Right atrium auricular region (tissue), 2 donors: Measurements from ENCODE around the gene MRPS25. TPM values are rescaled to one million over a fixed set of nuclear protein-coding genes. Genes with fewer than 3 reads are reported as not detected.

Source experiments
- DNase-seq: peaks from one replicate; pipeline ENCODE4 v3.0.0-alpha.2; 2019; ENCODE audit warnings: low spot score
- H3K27ac ChIP-seq, 2 donors: fragments of 200-600 bp; sonication (generic); 1 replicate in 1 of 2; 2 replicates in 1 of 2; pipeline ENCODE4 v1.5.1; 2016 to 2019
- H3K27me3 ChIP-seq, 2 donors: fragments of 200-600 bp; sonication (generic); one replicate each; pipeline versions ENCODE4 v1.5.1 to v1.6.0; 2017 to 2019
- H3K36me3 ChIP-seq: fragments of 200-600 bp; sonication (generic); one replicate; pipeline ENCODE4 v1.5.1; 2016
- H3K4me1 ChIP-seq, 2 donors: fragments of 200-600 bp; sonication (generic); one replicate each; pipeline versions ENCODE4 v1.5.1 to v1.6.0; 2017 to 2019
- H3K4me3 ChIP-seq, 2 donors: fragments of 200-600 bp; sonication (generic); 1 replicate in 1 of 2; 2 replicates in 1 of 2; pipeline ENCODE4 v1.5.1; 2017 to 2019; ENCODE audit warnings: mild to moderate bottlenecking in 1 of 2, moderate library complexity in 1 of 2
- H3K9me3 ChIP-seq, 2 donors: fragments of 200-600 bp; sonication (generic); one replicate each; pipeline ENCODE4 v1.5.1; 2019
- CTCF ChIP-seq, 2 donors: fragments of 200-600 bp; sonication (generic); IDR thresholded peaks; one replicate each; pipeline ENCODE4 v1.5.1; 2019; ENCODE audit warnings: antibody characterized with exemption in 2 of 2
- total RNA-seq, 2 donors: library from RNA; depleted of rRNA; stranded (reverse); fragments of >200 nt; gene quantifications; one replicate each; pipeline ENCODE4 v1.1.0, GENCODE V29; 2016

Gene MRPS25
- total RNA-seq, 2 donors from 2014 or later, result 29.2 to 121 TPM

DNA sequence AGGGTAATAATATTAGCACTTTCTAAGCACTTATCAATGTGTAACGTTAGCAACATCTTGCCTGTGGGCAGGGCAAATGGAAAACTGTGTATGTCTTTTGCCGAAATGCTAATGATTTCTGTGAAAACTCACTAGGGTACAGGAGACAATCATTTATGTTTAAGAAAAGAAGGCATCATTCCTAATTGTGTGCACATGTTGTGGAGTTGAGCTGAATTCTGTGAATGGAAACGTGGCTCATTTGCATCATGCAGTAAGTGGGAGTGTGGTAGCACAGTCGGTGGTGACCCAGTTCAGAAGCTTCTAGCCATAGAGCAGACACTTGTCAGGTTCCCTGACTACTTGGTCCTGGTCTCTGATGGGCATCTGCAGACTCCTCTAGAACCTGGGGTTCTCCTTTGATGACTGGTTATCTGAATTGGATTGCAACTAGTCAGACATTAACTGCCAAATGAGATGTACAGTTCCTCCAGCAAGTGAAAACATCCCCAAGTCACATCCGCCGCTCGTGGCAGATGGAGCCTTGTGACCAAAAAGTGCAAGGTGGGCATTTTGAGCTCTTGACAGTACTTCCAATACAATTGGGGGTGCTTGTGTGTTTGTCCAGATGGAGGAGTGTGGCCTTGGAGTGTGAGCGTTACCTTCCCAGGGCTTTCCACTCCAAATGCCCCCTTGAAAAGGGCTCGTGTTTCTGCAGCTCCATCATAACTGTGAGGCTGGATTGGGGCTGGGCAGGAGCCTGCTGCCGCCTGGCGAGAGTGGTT is 21.5 kb downstream of the MRPS25 start:
- H3K4me1 ChIP-seq, result peaks cover 0 to 13% of the 10 kb centered on the region in 2 donors
- H3K27ac ChIP-seq, result no peak overlapping the region
- no peak overlapping the region for H3K4me3 ChIP-seq
- no peak for DNase-seq
- TF ChIP-seq CTCF (IDR thresholded peaks at IDR 0.05), result no peak
- H3K36me3 ChIP-seq, result peaks cover 79% of the 10 kb centered on the region
- no peaks in the 10 kb centered on the region for H3K9me3 ChIP-seq
- H3K27me3 ChIP-seq, result no peaks in the 10 kb centered on the region

GRCh38 chr3:15042936-15043335 is 22.2 kb downstream of the MRPS25 start:
- no peak overlapping the region for H3K4me3 ChIP-seq
- no peak for TF ChIP-seq CTCF (IDR thresholded peaks at IDR 0.05)
- H3K9me3 ChIP-seq, result no peaks in the 10 kb centered on the region
- no peak for DNase-seq
- H3K36me3 ChIP-seq, result peaks cover 79% of the 10 kb centered on the region
- H3K4me1 ChIP-seq, result peaks cover 0 to 13% of the 10 kb centered on the region in 2 donors
- no peaks in the 10 kb centered on the region for H3K27me3 ChIP-seq
- no peak overlapping the region for H3K27ac ChIP-seq

- no peak overlapping the region for H3K27ac ChIP-seq
- H3K4me1 ChIP-seq, result peaks cover 0 to 13% of the 10 kb centered on the region in 2 donors
- TF ChIP-seq CTCF (IDR thresholded peaks at IDR 0.05), result no peak
- peaks cover 78% of the 10 kb centered on the region for H3K36me3 ChIP-seq
- no peaks in the 10 kb centered on the region for H3K27me3 ChIP-seq
- no peak overlapping the region for H3K4me3 ChIP-seq
- no peak for DNase-seq
- no peaks in the 10 kb centered on the region for H3K9me3 ChIP-seq
Observed at GRCh38 chr3:15041950-15042349, 23.2 kb downstream of the MRPS25 start.

GRCh38 chr3:15040844-15041243 is 24.3 kb downstream of the MRPS25 start:
- Histone ChIP-seq H3K27ac (no peak overlapping the region), H3K4me3 (no peak overlapping the region), H3K27me3 (no peaks in the 10 kb centered on the region), H3K4me1 (peaks cover 0 to 13% of the 10 kb centered on the region in 2 donors), H3K9me3 (no peaks in the 10 kb centered on the region), H3K36me3 (peaks cover 67% of the 10 kb centered on the region)
- no peak for DNase-seq
- no peak for TF ChIP-seq CTCF (IDR thresholded peaks at IDR 0.05)

- Histone ChIP-seq H3K4me3 (no peak overlapping the region), H3K9me3 (no peaks in the 10 kb centered on the region), H3K27me3 (no peaks in the 10 kb centered on the region), H3K4me1 (peaks cover 0 to 13% of the 10 kb centered on the region in 2 donors), H3K36me3 (peaks cover 65% of the 10 kb centered on the region), H3K27ac (no peak overlapping the region)
- DNase-seq, result no peak
- no peak for TF ChIP-seq CTCF (IDR thresholded peaks at IDR 0.05)
Observed at GRCh38 chr3:15038306-15038705, 26.8 kb downstream of the MRPS25 start.

GRCh38 chr3:15033103-15033502 is 32.0 kb downstream of the MRPS25 start:
- Histone ChIP-seq H3K27ac (no peak overlapping the region), H3K36me3 (peaks cover 82% of the 10 kb centered on the region), H3K4me1 (no peaks in the 10 kb centered on the region), H3K27me3 (no peaks in the 10 kb centered on the region), H3K9me3 (no peaks in the 10 kb centered on the region), H3K4me3 (no peak overlapping the region)
- no peak for DNase-seq
- TF ChIP-seq CTCF (IDR thresholded peaks at IDR 0.05), result no peak
